Measurements from ENCODE around the gene KCNMA1. TPM values are rescaled to one million over a fixed set of nuclear protein-coding genes. Genes with fewer than 3 reads are reported as not detected.

KCNMA1 gene
- total RNA-seq, 1 donor from 2014 or later = 30.1 TPM

DNA sequence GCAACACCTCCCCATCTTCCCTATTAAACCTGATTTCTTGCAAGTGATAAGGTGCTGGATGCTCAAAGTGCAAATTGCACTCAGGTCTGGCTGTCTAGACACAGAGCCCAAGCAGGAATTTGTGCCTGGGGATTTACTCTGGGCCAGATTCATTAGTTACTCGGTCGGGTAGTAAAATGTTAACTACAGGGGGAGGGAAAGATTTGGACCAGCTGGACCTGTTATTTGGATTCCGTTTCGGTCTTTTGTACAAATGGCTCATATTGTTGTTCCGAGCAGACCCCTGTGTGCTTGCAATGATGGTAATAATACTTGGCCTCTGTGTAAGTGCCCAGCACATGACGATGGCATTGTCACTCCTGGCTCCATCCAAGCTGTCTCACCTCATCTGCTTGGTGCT is 609.6 kb downstream of the KCNMA1 start:
- H3K4me1 Mint-ChIP-seq (ENCODE audit: unreplicated experiment) = peaks cover 17% of the 10 kb centered on the region
- H3K36me3 Mint-ChIP-seq = no peaks in the 10 kb centered on the region
- no peak for TF ChIP-seq CTCF (conservative IDR thresholded peaks at IDR 0.05)
- H3K9me3 Mint-ChIP-seq = no peaks in the 10 kb centered on the region
- peaks cover 23% of the 10 kb centered on the region for H3K27me3 Mint-ChIP-seq
- H3K27ac Mint-ChIP-seq = no peak overlapping the region
- H3K4me3 Mint-ChIP-seq = no peak overlapping the region
- no peak for DNase-seq (ENCODE audit: extremely low spot score, unreplicated experiment)

GRCh38 chr10:77027576-77027975 is 610.0 kb downstream of the KCNMA1 start:
- Mint-ChIP-seq H3K9me3 (no peaks in the 10 kb centered on the region), H3K4me3 (no peak overlapping the region), H3K27me3 (peaks cover 26% of the 10 kb centered on the region), H3K36me3 (no peaks in the 10 kb centered on the region), H3K27ac (no peak overlapping the region), H3K4me1 (ENCODE audit: unreplicated experiment) (peaks cover 17% of the 10 kb centered on the region)
- TF ChIP-seq CTCF (conservative IDR thresholded peaks at IDR 0.05) = no peak
- DNase-seq (ENCODE audit: extremely low spot score, unreplicated experiment) = no peak

DNA sequence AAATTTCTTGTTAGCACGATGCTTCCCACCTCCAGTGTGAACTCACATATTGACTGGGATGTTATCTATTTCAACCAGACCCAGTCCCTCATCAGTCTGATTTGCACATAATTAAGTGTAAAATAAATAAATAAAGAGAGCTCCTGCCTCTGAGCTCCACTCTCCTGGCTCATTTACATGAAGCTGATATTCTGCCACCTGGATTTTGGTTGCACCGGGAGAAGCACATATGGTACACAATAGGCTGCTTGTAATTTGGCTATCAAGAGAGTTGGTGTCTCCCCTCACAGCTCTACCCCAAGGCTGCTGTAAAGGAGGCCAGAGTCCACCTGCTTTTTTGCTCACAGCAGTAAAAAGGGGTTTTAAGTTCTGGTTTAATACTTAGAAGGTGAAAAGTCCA is 610.5 kb downstream of the KCNMA1 start:
- Mint-ChIP-seq H3K27me3 (peaks cover 25% of the 10 kb centered on the region), H3K4me1 (ENCODE audit: unreplicated experiment) (peaks cover 17% of the 10 kb centered on the region), H3K9me3 (no peaks in the 10 kb centered on the region), H3K27ac (no peak overlapping the region), H3K36me3 (no peaks in the 10 kb centered on the region), H3K4me3 (no peak overlapping the region)
- TF ChIP-seq CTCF (conservative IDR thresholded peaks at IDR 0.05) = no peak
- DNase-seq (ENCODE audit: extremely low spot score, unreplicated experiment) = no peak

GRCh38 chr10:77026148-77026547 is 611.5 kb downstream of the KCNMA1 start:
- peaks cover 17% of the 10 kb centered on the region for H3K27me3 Mint-ChIP-seq
- H3K4me3 Mint-ChIP-seq = no peak overlapping the region
- H3K4me1 Mint-ChIP-seq (ENCODE audit: unreplicated experiment) = peaks cover 12% of the 10 kb centered on the region
- DNase-seq (ENCODE audit: extremely low spot score, unreplicated experiment) = no peak
- TF ChIP-seq CTCF (conservative IDR thresholded peaks at IDR 0.05) = no peak
- H3K9me3 Mint-ChIP-seq = no peaks in the 10 kb centered on the region
- no peak overlapping the region for H3K27ac Mint-ChIP-seq
- no peaks in the 10 kb centered on the region for H3K36me3 Mint-ChIP-seq

- TF ChIP-seq CTCF (conservative IDR thresholded peaks at IDR 0.05) = no peak
- H3K36me3 Mint-ChIP-seq = no peaks in the 10 kb centered on the region
- no peaks in the 10 kb centered on the region for H3K9me3 Mint-ChIP-seq
- DNase-seq (ENCODE audit: extremely low spot score, unreplicated experiment) = no peak
- H3K27me3 Mint-ChIP-seq = peaks cover 13% of the 10 kb centered on the region
- no peak overlapping the region for H3K4me3 Mint-ChIP-seq
- H3K4me1 Mint-ChIP-seq (ENCODE audit: unreplicated experiment) = peaks cover 2% of the 10 kb centered on the region
- H3K27ac Mint-ChIP-seq = no peak overlapping the region
These were observed 613.1 kb downstream of the KCNMA1 start for GRCh38 chr10:77024461-77024860.

GRCh38 chr10:77023396-77023795 is 614.2 kb downstream of the KCNMA1 start:
- no peaks in the 10 kb centered on the region for H3K9me3 Mint-ChIP-seq

More at GRCh38 chr10:77023396-77023795, 614.2 kb downstream of the KCNMA1 start:
- no peak for DNase-seq (ENCODE audit: extremely low spot score, unreplicated experiment)
- Mint-ChIP-seq H3K27me3 (peaks cover 13% of the 10 kb centered on the region), H3K4me1 (ENCODE audit: unreplicated experiment) (no peaks in the 10 kb centered on the region), H3K27ac (no peak overlapping the region), H3K4me3 (no peak overlapping the region), H3K36me3 (no peaks in the 10 kb centered on the region)
- no peak for TF ChIP-seq CTCF (conservative IDR thresholded peaks at IDR 0.05)
